ENCODE results near the gene ACBD6. TPM values are rescaled to one million over a fixed set of nuclear protein-coding genes. Genes with fewer than 3 reads are reported as not detected.
"Not testable (repeated sequence)": the region's sequence is repeated elsewhere in the genome, so short reads cannot be mapped to it uniquely, and the experiment has no call there.

Gene ACBD6
- total RNA-seq, 2 experiments from 2014 or later: 45.7 to 49.0 TPM

DNA sequence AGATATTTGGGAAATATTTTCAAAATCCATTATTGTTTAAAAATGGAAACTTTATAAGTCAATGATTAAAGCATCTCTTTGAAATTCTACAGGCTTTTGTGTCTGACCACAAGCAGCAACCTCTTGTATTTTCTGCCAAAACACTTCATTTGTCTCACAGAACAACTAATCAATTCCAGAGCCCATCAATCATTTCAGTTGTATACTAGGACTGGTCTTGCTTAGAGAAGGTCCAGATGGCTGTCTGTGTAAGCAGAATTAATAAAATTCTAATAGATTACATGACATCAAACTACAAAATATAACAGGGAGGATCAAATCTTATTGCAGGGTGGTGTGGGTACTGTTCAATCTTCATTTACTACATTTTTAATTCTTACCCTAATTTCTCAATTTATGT is 76.4 kb downstream of the ACBD6 start:
- Mint-ChIP-seq H3K9me3 (peaks cover 11% of the 10 kb centered on the region), H3K27me3 (no peaks in the 10 kb centered on the region), H3K27ac (no peak overlapping the region), H3K36me3 (peaks cover 54% of the 10 kb centered on the region), H3K4me3 (no peak overlapping the region), H3K4me1 (peaks cover 10% of the 10 kb centered on the region)
- no peak for DNase-seq

DNA sequence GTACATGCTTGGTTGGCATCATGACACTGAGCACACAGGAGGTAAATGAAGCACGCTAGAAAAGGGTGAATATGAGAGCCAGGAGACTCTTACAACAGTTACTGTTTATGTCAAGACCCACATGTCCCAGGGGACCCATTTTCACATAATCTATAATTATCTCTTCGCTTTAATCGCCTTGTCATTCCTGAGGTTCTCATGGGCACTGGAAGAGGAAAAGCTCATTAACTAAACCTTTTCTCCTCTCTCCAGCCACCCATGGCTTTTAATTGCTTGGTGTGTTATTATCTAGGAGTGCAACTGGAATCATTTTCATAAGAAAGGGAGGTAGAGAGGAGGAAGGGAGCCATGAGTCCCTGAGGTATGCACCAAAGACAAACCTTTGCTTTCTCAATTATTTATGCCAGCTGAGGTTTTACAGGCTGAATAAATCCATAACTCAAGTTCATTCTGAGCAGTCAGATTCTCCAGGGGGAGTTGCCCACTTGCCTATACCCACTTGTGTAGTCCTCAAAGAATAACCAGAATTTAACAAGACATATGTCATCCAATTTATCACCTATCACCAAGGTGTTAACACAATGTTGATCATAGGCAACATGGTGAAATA is 77.4 kb downstream of the ACBD6 start:
- Mint-ChIP-seq H3K4me3 (no peak overlapping the region), H3K27ac (no peak overlapping the region), H3K27me3 (no peaks in the 10 kb centered on the region), H3K4me1 (peaks cover 10% of the 10 kb centered on the region), H3K36me3 (peaks cover 59% of the 10 kb centered on the region), H3K9me3 (peaks cover 15% of the 10 kb centered on the region)
- DNase-seq: no peak

DNA sequence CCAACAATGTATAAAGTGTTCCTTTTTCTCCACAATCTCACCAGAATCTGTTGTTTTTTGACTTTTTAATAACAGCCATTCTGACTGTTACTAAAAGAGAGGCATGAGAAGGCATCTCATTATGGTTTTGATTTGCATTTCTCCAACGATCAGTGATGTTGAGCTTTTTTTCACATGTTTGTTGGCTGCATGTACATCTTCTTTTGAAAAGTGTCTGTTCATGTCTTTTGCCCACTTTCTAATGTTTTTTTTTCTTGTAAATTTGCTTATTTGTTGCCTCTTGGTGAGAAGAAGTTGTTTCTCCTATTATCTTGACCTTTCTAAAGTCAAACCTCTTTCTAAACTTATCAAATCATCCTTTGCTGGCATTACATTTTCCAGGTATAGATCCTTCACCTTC is 80.8 kb downstream of the ACBD6 start:
- no peak overlapping the region for H3K27ac Mint-ChIP-seq
- no peak for DNase-seq
- H3K4me3 Mint-ChIP-seq: no peak overlapping the region
- H3K9me3 Mint-ChIP-seq: peaks cover 16% of the 10 kb centered on the region
- H3K4me1 Mint-ChIP-seq: peaks cover 3% of the 10 kb centered on the region
- peaks cover 53% of the 10 kb centered on the region for H3K36me3 Mint-ChIP-seq
- H3K27me3 Mint-ChIP-seq: no peaks in the 10 kb centered on the region

DNA sequence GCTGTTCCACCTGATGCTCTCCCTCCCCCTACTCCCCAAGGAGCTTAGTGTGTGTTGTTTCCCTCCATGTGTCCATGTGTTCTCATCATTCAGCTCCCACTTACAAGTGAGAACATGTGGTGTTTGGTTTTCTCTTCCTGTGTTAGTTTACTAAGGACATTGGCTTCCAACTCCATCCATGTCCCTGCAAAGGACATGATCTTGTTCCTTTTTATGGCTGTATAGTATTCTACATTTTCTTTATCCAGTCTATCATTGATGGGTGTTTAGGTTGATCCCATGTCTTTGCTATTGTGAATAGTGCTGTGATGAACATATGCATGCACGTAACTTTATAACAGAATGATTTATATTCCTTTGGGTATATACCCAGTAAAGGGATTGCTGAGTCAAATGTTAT is 81.2 kb downstream of the ACBD6 start:
- not testable (repeated sequence) for H3K4me1 Mint-ChIP-seq, H3K27me3 Mint-ChIP-seq, H3K27ac Mint-ChIP-seq, H3K4me3 Mint-ChIP-seq, DNase-seq
- Mint-ChIP-seq H3K9me3 (peaks cover 21% of the 10 kb centered on the region), H3K36me3 (peaks cover 56% of the 10 kb centered on the region)

DNA sequence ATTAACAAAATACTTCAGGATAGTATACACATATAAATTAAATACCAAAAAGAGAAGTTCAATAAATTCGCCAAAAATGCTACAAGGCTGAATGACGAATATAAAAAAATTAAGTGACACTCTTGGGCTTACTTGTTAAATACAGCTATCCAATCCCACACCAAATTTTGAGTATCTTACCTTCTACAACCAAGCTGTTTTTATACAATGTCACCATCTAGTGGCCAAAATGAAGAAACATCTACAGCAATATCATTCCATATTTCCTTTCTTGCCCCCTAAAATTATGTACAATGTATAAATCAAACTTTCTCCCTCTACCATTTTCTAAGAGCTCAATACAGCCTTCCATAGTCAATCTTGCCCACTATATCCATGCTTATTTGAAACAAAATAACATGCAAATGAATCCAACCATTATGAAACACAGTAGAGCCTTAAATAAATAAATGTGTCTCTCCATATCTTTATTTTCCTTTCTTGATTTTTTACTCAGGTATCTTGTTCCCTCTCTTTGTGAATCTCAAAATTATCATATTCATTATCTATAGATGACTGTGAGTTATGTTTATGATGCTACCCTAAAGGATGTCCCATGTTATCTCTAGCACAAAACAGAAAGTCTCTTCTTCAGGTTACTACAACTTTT is 86.3 kb downstream of the ACBD6 start:
- no peak overlapping the region for H3K4me3 Mint-ChIP-seq
- no peak overlapping the region for H3K27ac Mint-ChIP-seq
- DNase-seq: no peak
- H3K9me3 Mint-ChIP-seq: peaks cover 15% of the 10 kb centered on the region
- no peaks in the 10 kb centered on the region for H3K27me3 Mint-ChIP-seq
- peaks cover 61% of the 10 kb centered on the region for H3K36me3 Mint-ChIP-seq
- H3K4me1 Mint-ChIP-seq: peaks cover 1% of the 10 kb centered on the region

DNA sequence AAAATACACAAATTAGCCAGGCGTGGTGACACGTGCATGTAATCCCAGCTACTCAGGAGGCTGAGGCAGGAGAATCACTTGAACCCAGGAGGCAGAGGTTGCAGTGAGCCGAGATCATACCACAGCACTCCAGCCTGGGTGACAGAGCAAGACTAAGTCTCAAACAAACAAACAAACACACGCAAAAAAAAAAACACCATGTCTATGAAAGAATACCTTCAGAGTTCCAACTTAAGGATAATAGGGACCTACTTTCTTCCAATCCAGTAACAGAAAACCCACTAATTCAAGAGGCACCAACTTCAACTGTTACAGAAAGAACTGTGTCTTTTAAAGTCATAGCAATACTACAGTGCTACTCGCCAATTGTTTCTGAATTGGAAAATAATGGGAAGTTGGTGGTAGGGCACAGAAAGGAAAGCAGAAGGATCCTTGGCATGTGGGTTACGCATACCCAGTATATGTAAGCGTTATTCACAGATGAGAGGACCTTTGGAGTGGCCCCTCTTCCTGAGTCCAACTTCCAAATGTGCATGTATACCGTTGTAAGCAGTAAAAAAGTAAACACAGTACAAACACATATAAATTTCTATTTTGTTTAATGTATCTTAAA is 87.0 kb downstream of the ACBD6 start:
- H3K27ac Mint-ChIP-seq: no peak overlapping the region
- no peaks in the 10 kb centered on the region for H3K27me3 Mint-ChIP-seq
- H3K36me3 Mint-ChIP-seq: peaks cover 62% of the 10 kb centered on the region
- peaks cover 1% of the 10 kb centered on the region for H3K4me1 Mint-ChIP-seq
- DNase-seq: no peak
- H3K4me3 Mint-ChIP-seq: no peak overlapping the region
- H3K9me3 Mint-ChIP-seq: peaks cover 11% of the 10 kb centered on the region

- DNase-seq: no peak
- H3K36me3 Mint-ChIP-seq: peaks cover 64% of the 10 kb centered on the region
- H3K4me1 Mint-ChIP-seq: peaks cover 5% of the 10 kb centered on the region
- H3K27me3 Mint-ChIP-seq: no peaks in the 10 kb centered on the region
- H3K27ac Mint-ChIP-seq: no peak overlapping the region
- H3K9me3 Mint-ChIP-seq: peaks cover 9% of the 10 kb centered on the region
- no peak overlapping the region for H3K4me3 Mint-ChIP-seq
Measured at GRCh38 chr1:180412583-180412982, 89.8 kb downstream of the ACBD6 start.

- DNase-seq, H3K4me3 Mint-ChIP-seq, H3K27ac Mint-ChIP-seq, H3K4me1 Mint-ChIP-seq, H3K9me3 Mint-ChIP-seq, H3K27me3 Mint-ChIP-seq: not testable (repeated sequence)
- peaks cover 46% of the 10 kb centered on the region for H3K36me3 Mint-ChIP-seq
Measured at GRCh38 chr1:180408128-180408527, 94.2 kb downstream of the ACBD6 start.

GRCh38 chr1:180407051-180407450 is 95.3 kb downstream of the ACBD6 start:
- no peaks in the 10 kb centered on the region for H3K9me3 Mint-ChIP-seq
- H3K36me3 Mint-ChIP-seq: peaks cover 50% of the 10 kb centered on the region
- no peak overlapping the region for H3K27ac Mint-ChIP-seq
- DNase-seq: no peak
- peaks cover 8% of the 10 kb centered on the region for H3K4me1 Mint-ChIP-seq
- H3K27me3 Mint-ChIP-seq: no peaks in the 10 kb centered on the region
- no peak overlapping the region for H3K4me3 Mint-ChIP-seq

DNA sequence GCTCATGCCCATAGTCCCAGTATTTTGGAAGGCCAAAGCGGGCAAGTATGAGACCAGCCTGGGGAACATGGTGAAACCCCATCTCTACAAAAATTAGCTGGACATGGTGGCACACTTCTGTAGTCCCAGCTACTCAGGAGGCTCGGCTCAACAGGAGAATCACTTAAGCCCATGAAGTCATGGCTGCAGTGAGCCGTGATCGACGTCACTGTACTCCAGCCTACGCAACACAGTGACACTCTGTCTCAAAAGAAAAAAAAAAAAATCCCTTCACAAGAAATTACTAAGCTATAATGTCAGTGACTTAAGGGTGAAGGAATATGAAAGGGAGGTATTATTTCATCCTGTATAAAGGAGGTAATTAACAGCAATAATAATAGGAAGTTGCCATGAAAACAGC is 99.8 kb downstream of the ACBD6 start:
- peaks cover 4% of the 10 kb centered on the region for H3K4me1 Mint-ChIP-seq
- no peaks in the 10 kb centered on the region for H3K9me3 Mint-ChIP-seq
- H3K27ac Mint-ChIP-seq: no peak overlapping the region
- no peaks in the 10 kb centered on the region for H3K27me3 Mint-ChIP-seq
- no peak for DNase-seq
- no peak overlapping the region for H3K4me3 Mint-ChIP-seq
- peaks cover 33% of the 10 kb centered on the region for H3K36me3 Mint-ChIP-seq

DNA sequence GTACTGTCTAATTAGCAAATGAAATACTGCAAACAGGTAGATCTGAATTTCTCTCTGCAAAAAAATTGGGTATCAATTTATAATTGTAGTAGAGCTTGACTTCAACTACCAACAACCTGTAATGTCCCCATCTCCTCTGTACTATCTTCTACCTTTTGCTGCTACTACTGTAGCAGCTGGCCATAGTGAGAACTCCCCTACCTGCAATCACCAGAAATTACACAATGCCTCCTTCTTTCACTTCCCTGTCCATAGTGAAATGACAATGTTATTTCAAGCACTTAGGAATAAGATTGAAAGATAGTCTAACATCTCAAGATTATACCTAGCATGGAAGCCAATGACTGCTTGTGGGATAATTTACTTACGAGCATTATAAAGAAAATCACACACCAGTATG is 100.4 kb downstream of the ACBD6 start:
- no peak overlapping the region for H3K27ac Mint-ChIP-seq

GRCh38 chr1:180397175-180397574 is 105.2 kb downstream of the ACBD6 start:
- no peak overlapping the region for H3K27ac Mint-ChIP-seq
- no peak for DNase-seq
- peaks cover 2% of the 10 kb centered on the region for H3K4me1 Mint-ChIP-seq
- H3K4me3 Mint-ChIP-seq: no peak overlapping the region
- no peaks in the 10 kb centered on the region for H3K27me3 Mint-ChIP-seq
- H3K36me3 Mint-ChIP-seq: peaks cover 64% of the 10 kb centered on the region
- peaks cover 16% of the 10 kb centered on the region for H3K9me3 Mint-ChIP-seq

More for the DNA sequence above, 100.4 kb downstream of the ACBD6 start:
- no peak overlapping the region for H3K4me3 Mint-ChIP-seq
- H3K27me3 Mint-ChIP-seq: no peaks in the 10 kb centered on the region
- H3K4me1 Mint-ChIP-seq: peaks cover 4% of the 10 kb centered on the region
- no peak for DNase-seq
- no peaks in the 10 kb centered on the region for H3K9me3 Mint-ChIP-seq
- H3K36me3 Mint-ChIP-seq: peaks cover 36% of the 10 kb centered on the region

DNA sequence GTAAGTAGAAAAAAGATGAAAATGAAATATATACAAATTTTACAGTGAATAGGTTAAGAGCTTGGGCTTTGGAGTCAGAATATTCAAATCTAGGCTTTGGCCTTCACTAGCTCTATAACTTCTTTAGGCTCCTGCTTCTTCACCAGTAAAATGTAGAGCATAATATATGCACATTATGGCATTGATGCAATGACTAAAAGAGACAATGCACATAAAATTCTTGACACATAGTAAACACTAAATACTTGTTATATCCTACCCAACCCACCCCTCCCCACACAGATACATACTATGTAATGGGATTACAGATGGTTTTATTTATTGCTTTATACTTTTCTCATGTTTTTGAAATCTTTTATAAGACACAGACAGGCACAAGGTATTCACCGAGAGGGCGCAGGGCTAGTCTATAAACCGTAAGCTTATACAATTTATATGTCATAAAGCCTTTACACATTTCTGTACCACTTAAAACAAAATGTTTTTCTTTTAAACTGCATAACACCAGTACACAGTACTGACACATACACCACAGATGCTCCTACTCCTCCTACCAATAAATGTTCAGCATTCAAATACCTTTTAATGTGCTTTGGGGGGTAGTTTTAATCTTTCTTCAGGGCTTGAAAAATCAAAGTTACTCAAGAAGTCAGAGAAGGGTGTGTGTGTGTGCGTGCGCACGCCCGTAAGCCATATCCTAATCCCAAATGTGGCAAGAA is 109.8 kb downstream of the ACBD6 start:
- peaks cover 75% of the 10 kb centered on the region for H3K36me3 Mint-ChIP-seq

GRCh38 chr1:180392020-180392419 is 110.4 kb downstream of the ACBD6 start:
- Mint-ChIP-seq H3K4me1 (peaks cover 5% of the 10 kb centered on the region), H3K27ac (no peak overlapping the region), H3K27me3 (no peaks in the 10 kb centered on the region), H3K36me3 (peaks cover 74% of the 10 kb centered on the region), H3K9me3 (peaks cover 30% of the 10 kb centered on the region), H3K4me3 (no peak overlapping the region)
- no peak for DNase-seq

More for the DNA sequence above, 109.8 kb downstream of the ACBD6 start:
- H3K4me3 Mint-ChIP-seq: no peak overlapping the region
- DNase-seq: no peak
- peaks cover 26% of the 10 kb centered on the region for H3K9me3 Mint-ChIP-seq
- H3K27me3 Mint-ChIP-seq: no peaks in the 10 kb centered on the region
- peak overlapping the region; percentile 8 for H3K27ac Mint-ChIP-seq
- H3K4me1 Mint-ChIP-seq: peaks cover 2% of the 10 kb centered on the region

GRCh38 chr1:180387413-180387812 is 115.0 kb downstream of the ACBD6 start:
- peaks cover 6% of the 10 kb centered on the region for H3K4me1 Mint-ChIP-seq
- H3K36me3 Mint-ChIP-seq: peaks cover 66% of the 10 kb centered on the region
- H3K9me3 Mint-ChIP-seq: peaks cover 50% of the 10 kb centered on the region
- no peaks in the 10 kb centered on the region for H3K27me3 Mint-ChIP-seq
- DNase-seq: no peak
- no peak overlapping the region for H3K27ac Mint-ChIP-seq
- H3K4me3 Mint-ChIP-seq: no peak overlapping the region

Measured in activated naive CD8-positive, alpha-beta T cell treated with anti-CD3 and anti-CD28 coated beads for 36 hours (primary cell).